Activated CD8-positive, alpha-beta memory T cell treated with anti-CD3 and anti-CD28 coated beads, Interleukin-2, amount 50 U/mL, for 1 hour (primary cell): ENCODE measurements around the gene NR6A1.

Experiments
- DNase-seq: peaks from one replicate; pipeline ENCODE4 v3.0.0-alpha.2; 2020; ENCODE audit errors: extremely low read depth

Gene NR6A1

DNA sequence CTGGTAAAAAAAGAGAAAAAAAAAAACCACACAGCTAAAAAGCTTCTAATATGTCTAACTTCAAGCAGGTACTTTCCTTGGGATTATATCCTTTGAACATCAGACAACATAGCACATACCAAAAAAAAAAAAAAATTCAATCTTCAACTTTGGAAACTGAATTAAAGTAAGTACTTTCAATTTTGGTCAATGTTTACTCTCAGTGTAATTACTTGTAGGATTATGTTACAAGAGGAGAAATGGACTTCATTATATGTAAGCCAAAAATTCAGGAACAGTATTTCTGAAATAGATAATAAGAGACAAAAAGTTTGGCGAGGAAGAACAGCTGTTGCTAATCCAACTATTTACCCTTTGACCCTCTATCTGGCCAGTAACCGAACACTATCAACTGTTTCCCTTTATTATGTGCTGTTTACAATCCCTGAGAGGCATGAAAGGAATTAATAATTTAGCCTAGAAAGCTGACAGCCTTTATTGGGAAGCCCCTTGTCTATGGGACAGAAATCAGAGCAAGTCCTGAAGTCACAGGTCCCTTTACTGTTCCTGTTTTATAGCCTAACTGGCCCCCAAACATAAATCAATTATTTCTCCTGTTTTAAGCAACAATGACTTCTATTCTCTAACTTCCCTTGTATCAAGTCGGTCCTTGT lies 46.6 kb downstream of the NR6A1 start:
- no peak for DNase-seq

DNA sequence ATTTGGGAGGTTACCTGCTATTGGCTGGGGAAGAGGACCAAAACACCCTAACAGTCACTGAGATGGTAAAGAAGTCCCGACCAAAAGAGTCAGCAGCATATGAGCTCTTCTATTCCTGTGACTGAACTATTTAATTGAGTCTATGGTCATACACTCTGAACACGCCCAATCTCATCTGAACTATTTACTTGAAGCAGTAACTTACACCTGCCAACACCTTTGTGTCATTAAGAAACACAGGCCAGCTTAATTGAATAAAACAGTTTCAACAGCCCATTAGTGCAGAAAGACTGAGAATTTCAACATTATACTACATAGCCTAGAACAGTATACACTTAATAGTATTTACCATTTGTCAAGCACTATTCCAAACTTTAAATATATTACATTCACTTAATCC lies 47.8 kb downstream of the NR6A1 start:
- DNase-seq: no peak

DNA sequence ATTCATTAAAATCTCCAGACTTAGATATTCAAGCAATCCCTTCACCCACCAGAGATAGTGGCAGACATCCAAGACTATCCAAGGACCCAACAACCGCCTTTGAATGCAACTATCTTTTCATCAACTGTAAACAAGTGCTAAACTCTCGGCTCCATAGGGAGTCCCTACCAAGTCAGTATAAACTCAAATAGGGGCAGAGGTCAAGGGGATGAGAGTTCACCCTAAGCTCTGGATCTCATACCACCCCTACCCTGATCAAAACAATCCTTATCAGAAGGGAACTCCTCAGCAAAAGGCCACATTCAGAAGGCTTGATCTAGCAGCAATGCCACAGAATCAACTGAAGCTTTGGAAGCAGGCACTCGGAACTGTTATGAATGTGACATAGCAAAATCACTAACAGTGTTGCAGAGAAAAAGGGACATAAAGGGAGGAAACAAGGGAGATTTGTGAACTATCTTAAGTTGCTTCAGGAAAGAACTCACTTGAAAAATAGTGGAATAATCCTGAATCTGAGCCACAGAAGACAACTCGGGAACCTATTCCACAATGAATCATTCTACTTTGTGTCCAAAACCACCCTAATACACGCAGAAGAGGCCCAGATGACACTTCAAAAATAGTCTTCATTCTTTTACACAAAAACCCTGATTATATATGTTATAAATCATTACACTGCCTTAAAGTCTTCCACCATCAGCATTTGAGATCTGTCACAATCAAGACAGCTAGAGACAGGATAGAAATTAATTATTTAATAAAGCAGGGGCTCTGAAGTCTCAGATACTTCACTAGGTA lies 49.8 kb downstream of the NR6A1 start:
- DNase-seq: no peak

DNA sequence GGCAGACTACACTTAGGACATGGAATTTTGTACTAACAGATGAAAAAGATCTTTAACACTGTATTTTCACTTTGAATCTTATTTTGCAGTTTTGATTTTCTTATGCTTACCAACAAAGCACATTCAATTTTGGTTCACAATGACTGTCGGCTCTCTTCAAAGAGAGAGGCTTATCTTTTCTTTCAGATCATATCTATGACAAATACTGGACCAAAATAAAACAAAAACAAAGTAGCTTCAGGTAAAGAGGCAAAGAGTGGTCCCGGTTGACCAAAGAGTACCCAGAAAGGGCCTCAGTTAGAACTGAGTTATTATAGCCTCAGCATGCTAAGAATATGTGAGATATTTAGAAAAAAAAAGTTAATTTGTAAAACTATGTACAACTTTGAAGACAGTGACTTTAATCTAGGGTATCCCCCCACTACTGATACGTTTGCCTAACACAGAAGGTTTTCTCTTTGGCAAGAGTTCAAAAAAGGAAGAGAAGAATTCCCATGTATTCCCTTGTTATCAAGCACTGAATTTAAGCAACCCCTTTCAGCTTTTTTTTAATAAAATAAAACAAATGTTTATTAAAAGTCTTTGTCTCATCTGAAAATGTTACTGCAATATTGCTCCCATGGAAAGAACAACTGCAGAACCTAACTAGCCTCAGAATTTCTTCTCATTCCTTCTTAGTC lies 50.5 kb downstream of the NR6A1 start:
- DNase-seq: no peak

DNA sequence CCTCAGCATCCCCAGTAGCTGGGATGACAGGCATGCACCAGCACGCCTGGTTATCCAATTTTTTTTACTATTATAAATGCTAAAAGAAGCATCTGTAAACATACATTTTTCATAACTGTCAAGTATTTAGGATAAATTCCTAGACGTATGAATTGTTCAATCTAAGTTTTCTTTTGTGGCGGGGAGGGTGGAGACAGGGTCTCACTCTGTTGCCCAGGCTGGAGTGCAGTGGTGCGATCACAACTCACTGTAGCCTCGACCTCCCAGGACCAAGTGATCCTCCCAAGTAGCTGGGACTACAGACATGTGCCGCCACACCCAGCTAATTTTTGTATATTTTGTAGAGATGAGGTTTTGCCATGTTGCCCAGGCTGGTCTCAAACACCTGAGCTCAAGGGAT lies 52.2 kb downstream of the NR6A1 start:
- no peak for DNase-seq

GRCh38 chr9:124717597-124717996 lies 53.5 kb downstream of the NR6A1 start:
- DNase-seq: no peak

- no peak for DNase-seq
Measured at GRCh38 chr9:124716808-124717207, 54.3 kb downstream of the NR6A1 start.

- no peak for DNase-seq
Measured at GRCh38 chr9:124710766-124711165, 60.3 kb downstream of the NR6A1 start.

- DNase-seq: no peak
Measured at GRCh38 chr9:124709292-124709690, 61.8 kb downstream of the NR6A1 start.

- no peak for DNase-seq
Measured at GRCh38 chr9:124708633-124709291, 62.3 kb downstream of the NR6A1 start.

DNA sequence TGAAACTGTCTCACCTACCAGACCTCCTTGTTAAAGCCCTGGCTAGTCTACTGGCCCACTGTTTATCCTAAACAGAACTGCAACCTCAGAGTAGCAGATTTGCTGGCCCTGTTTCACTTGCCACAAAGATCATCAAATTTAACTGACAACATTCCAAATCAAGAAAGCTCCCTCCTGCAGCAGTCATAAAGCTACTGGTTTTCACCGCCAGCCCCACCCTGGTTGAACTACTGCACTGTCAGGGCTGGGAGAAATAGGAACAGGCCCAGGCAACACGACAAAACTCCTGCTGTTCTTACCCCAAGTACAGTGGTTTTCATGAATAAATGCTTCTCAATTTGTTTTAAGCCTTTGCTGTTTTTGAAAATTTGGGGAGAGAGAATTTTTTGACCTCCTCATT lies 63.0 kb downstream of the NR6A1 start:
- DNase-seq: no peak

DNA sequence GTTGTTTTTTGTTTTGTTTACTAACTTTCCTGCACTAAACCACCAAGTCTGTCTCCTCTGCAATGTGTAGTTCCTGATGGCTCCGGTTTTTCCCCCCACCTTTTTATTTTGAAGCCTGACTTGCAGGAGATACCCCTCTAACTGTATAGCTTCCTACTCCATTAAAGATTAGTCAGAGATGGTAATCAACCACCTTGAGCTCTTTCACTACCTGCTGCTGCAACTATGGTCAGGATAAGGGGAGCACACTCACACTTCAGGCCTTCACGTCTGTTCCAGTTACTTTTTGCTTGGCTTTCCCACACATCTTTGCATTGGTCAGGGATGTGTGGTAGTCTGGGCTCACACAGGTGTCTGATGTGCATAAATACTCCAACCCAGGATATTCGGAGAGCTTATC lies 63.4 kb downstream of the NR6A1 start:
- DNase-seq: no peak

- DNase-seq: no peak
Measured at GRCh38 chr9:124706685-124707084, 64.4 kb downstream of the NR6A1 start.

DNA sequence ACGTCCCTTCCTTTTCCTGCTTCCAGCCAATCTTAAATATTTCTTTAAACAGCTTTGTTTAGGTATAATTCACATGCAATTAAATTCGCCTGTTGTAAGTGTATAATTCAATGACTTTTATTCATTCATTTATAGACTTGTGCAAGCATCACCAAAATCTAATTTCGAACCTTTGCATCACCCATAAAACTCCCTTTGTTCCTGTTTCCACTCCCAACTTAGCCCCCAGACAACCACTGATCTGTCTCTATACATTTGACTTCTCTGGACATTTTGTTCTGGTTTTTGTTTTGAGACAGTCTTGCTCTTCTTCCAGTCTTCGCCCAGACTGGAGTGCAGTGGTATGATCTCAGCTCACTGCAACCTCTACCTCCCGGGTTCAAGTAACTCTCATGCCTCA lies 71.5 kb downstream of the NR6A1 start:
- no peak for DNase-seq

DNA sequence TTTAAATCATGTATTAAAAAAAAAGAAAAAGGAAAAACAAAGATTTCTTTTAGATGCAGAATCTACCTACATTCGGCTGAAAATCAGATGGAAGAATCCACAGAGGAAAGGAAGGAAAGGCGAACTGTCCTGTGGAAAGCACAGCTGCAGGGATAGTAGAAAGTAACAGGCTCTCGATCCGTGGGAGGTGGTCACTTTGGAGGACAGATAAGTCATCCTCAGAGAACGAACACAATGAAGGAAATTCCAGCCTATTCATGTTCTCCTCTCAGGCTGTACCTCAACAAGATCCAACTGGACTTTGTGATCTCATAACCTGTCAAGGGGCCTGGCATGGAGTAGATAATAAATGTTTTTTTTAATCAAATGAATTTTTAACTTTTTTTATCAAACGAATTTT lies 72.8 kb downstream of the NR6A1 start:
- no peak for DNase-seq

GRCh38 chr9:124697326-124698200 lies 73.5 kb downstream of the NR6A1 start:
- DNase-seq: no peak

DNA sequence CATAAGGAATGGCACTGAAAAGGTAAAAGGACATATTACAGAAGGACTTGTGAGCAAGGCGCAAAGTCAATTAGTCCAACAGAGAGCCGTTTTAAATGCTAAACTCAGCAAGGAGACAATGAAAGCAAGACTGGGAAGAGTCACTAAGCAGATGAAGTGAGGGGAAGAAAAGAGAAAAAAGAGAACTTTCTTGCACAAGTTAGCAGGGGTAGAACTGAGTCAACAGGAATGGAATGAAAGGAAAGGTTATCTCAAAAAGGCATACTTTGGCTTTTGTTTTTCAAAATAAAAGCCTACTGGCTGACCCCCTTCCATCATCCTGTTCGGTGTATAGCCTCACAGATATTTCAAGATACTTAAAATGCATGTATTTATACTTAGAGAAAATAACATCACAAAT lies 75.0 kb downstream of the NR6A1 start:
- DNase-seq: no peak

DNA sequence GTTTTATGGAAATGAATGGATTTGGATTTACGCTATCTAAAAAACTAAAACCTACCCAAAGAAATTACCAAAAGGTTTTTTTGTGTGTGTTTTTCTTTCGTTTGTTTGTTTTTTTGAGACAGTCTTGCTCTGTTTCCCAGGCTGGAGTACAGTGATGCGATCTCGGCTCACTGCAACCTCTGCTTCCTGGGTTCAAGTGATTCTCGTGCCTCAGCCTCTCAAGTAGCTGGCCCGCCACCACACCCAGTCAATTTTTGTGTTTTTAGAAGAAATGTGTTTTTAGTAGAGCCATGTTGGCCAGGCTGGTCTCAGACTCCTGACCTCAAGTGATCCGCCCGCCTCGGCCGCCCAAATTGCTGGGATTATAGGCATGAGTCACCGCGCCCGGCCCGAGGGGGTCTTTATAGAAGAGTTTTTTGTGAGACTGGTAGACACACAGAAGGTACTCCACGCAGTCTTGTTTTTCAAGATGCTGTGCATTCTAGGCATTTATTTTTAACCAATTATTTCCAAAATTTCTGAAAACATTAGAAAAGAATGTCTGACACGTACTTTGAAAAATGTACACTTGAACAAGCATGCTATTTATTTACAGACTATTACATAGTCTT lies 75.7 kb downstream of the NR6A1 start:
- DNase-seq: no peak

DNA sequence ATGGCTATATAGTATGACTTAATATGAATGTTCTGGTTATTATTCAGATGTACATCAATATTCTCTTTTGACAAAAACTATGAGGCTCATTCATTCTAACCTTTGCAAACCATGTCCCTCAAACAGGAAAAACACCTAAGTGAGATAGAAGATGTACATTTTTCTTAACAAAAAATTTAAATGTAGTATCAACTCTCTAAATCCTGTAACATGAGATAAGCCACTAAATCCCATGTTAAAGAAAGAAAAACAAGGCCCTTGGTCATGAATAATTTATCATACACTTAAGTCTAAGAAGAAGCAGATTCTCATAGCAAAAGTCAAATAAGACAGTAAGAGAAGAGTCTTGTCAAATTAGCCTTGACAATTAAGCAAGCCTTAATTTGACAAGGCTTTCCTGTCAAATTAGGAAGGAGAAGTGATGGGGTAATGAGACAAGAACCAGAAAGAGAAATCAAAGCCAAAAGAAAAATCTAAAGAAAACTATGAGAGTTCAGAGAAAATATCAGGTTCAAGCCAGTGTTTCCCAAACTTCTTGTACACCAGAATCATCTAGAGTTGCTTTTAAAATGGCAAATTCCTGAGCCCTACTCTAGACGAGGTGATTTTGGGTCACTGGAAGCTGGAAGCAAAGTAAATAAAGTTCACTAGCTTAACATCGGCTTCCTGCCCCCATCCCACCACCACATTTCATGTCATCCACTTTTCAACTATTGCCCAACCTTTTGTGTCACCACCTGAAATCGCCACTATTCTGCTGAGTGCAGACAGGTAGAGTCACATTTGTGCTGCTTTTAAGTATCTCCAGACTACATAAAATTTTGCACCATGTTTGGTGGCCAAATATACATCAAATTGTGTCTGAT lies 76.5 kb downstream of the NR6A1 start:
- no peak for DNase-seq

- no peak for DNase-seq
Measured at GRCh38 chr9:124693403-124693802, 77.7 kb downstream of the NR6A1 start.
